ENCODE results near the gene CNBD2.
"Not testable (repeated sequence)": the region's sequence is repeated elsewhere in the genome, so short reads cannot be mapped to it uniquely, and the experiment has no call there.

GRCh38 chr20:36026131-36026530, 57.7 kb downstream of the CNBD2 start:
- not testable (repeated sequence) for TF ChIP-seq RAD21 (IDR thresholded peaks at IDR 0.05; ENCODE audit: insufficient read depth, low read depth, low read length); CREM (IDR thresholded peaks at IDR 0.05; ENCODE audit: low read depth); MYC (IDR thresholded peaks at IDR 0.05; ENCODE audit: insufficient read depth, insufficient read length, insufficient replicate concordance, low read length, severe bottlenecking); POLR2AphosphoS5 (IDR thresholded peaks at IDR 0.05; ENCODE audit: low read length); CHD4 (IDR thresholded peaks at IDR 0.05)

Measured in GM12878 (cell line).